Epidermal melanocyte (primary cell): Measurements from ENCODE around the gene PRSS27.

Experiments
- DNase-seq: peaks from one replicate; pipeline ENCODE4 v3.0.0; 2011; ENCODE audit warnings: low spot score; ENCODE audit not compliant: insufficient read length

Gene PRSS27

GRCh38 chr16:2751577-2752034, 31.6 kb upstream of the PRSS27 start:
- no peak for DNase-seq

DNA sequence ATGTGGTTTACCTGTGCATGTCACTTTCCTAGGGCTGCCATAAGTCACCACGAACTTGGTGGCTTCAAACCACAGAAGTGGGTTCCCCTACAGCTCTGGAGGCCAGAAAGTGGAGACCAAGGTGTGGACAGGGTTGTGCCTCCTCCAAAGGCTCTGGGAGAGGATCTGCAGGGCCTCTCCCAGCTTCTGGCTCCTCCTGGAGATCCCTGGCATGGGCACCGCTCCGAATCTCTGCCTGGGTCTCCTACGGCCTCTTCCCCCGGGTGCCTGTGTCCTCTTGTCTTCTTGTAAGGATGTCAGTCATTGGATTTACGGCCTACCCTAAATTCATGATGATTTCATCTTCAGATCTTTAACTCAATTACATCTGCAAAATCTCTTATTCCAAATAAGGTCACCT, 29.9 kb upstream of the PRSS27 start:
- no peak for DNase-seq

DNA sequence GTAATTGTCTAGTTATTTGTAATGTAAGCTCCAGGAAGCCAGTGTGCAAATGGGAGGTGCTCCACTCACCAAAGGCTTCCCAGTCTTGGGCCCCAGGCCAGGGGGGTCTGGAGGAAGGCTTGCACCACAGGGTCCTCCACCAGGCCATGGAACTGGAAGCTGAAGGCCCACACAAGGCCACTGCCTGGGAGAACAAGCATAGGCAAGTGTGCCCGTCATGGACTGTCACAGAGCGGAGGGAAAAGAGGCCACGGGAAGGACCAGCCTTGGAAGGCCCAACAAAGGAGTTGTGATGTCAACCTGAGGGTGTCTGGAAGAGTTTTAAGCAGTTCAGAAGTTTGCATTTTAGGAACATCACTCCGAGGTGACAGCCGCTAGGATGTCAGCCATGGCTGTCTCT, 29.5 kb upstream of the PRSS27 start:
- DNase-seq, result no peak

DNA sequence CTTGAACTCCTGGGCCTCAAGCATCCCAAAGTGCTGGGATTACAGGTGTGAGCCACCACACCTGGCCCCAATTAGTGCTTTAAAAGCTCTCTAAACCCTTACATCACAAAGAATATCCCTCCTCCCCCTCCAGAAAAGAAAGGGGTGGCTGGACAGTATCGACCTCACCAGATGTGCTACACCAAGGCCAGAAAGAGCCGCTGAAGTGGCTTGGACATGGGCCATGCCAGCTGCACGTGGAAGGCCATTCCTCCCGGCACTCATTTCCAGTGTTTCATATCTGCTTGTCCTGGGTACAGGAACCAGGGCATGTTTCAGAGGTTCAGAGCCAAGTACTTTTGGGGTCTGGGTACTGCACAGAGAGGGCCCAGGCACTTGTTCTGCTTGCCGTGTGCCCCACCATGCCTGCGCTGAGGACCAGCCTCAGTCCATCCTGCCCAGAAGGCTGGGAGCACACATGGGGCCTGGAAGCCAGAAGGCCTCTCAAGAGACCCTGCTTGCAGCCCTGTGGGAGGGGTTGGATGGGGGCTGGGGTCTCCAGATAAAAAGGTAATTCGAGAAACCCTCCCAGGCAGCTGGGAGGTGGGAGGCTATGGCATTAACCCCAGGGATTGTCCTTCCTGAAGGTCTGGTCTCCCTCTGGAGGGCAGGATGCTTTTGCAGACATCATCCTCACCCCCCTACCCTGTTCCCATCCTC, 28.9 kb upstream of the PRSS27 start:
- DNase-seq, result no peak

DNA sequence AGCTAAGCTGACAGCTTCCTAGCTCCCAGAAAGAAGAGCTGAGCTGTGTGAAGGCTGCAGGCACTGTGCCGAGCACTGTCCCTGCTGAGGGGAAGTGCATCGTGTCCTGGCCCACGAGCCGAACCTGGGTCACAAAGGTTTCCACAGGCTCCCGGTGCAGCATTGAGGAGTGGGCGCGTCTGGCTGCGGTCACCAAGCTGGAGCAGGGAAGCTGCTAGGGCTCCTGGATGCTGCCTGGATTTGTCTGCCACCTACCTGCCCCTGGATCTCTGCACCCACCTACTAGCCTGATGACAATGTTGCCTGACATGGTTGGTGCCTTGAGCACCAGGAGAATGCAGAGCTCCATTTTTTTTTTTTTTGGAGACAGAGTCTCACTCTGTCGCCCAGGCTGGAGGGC, 25.9 kb upstream of the PRSS27 start:
- no peak for DNase-seq

GRCh38 chr16:2745116-2745890, 25.3 kb upstream of the PRSS27 start:
- no peak for DNase-seq

GRCh38 chr16:2744711-2745110, 24.7 kb upstream of the PRSS27 start:
- DNase-seq, result no peak

- no peak for DNase-seq
Measured at GRCh38 chr16:2743007-2743810, 23.2 kb upstream of the PRSS27 start.

- DNase-seq, result no peak
Measured at GRCh38 chr16:2742323-2743006, 22.4 kb upstream of the PRSS27 start.

DNA sequence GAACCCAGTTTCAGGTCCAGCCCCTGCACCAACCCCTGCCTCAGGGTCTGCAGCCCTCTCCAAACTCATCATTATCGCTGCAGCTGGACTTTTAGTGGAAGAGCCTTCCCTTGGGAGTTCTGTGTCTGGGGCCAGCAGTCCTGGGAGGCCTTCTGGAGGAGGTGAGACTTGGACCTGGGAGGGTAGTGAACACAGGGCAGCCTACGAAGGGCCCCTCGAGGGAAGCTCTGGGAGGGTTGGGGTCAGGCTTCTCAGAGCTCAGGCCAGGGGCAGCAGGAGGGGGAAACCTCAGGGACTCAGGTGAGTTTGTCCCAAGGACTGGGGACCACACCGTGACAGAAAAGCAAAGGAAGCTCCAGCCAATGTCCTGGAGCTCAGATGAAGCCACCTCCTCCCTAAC, 21.1 kb upstream of the PRSS27 start:
- no peak for DNase-seq

GRCh38 chr16:2740476-2740875, 20.5 kb upstream of the PRSS27 start:
- DNase-seq, result no peak

GRCh38 chr16:2739625-2740430, 19.8 kb upstream of the PRSS27 start:
- DNase-seq, result no peak

- DNase-seq, result no peak
Measured at GRCh38 chr16:2738615-2739014, 18.6 kb upstream of the PRSS27 start.

DNA sequence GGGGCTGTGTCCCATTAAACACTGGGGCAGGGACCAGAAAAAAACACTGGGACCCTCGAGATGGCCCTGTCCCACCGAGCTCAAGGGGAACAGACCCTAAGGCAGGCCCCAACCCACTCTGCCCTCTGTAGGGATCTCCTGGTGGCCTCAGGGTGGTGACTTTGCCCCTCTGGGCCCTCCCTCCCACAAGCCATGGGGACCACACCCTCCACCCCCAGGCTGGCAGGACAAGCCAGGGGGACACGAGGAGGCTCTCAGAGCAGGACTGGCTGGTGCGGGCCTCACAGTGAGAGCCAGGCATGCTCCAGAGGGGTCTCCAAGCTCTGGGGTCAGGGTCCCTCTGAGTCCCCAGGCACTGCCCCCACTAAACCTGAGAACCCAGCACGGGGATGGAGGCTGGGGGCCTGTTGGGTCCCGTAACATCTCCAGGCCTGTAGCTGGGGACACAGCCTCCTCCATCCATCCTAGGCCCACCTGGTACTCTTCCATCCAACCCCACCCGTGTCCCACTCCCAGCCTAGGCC, 17.9 kb upstream of the PRSS27 start:
- DNase-seq, result no peak

GRCh38 chr16:2737238-2737605, 17.2 kb upstream of the PRSS27 start:
- DNase-seq, result no peak

GRCh38 chr16:2736476-2737237, 16.6 kb upstream of the PRSS27 start:
- DNase-seq, result no peak

DNA sequence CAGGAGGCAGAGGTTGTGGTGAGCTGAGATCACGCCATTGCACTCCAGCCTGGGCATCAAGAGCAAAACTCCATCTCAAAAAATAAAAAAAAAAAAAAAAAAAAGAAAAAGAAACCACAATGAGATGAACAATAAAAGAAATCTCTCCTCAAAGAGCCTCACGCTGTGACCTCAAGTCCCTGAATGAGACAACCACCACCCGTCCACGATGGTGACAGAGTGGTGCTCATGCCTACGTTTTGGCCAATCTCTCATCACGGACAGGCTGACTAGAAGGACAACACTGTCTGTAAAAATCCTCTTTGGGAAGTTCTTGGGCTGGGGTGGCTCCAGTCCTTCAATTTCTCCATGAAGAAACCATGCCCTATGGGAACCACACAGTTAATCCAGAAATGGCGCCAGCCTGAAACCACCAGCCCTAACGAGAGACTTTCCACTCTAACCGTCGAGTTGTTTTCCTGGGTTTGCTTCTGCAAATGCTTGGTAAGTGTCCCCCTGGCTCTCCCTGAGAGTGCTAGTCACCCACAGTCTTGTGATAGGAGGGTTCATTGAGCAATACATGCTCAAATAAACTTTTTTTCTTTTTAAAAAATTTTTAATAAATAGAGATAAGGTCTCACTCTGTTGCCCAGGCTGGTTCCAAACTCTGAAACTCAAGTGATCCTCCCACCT, 15.0 kb upstream of the PRSS27 start:
- no peak for DNase-seq

GRCh38 chr16:2728034-2728433, 8.0 kb upstream of the PRSS27 start:
- DNase-seq, result no peak

- DNase-seq, result no peak
Measured at GRCh38 chr16:2726923-2727322, 6.9 kb upstream of the PRSS27 start.
